Measurements from ENCODE around the gene FBXL20. TPM values are rescaled to one million over a fixed set of nuclear protein-coding genes. Genes with fewer than 3 reads are reported as not detected.

FBXL20 gene
- total and polyA plus RNA-seq, 2 donors (not counting 1 experiment from before 2014, with no cell fraction given), result 7.6 to 14.5 TPM

GRCh38 chr17:39365242-39365641 lies 36.2 kb downstream of the FBXL20 start:
- Histone ChIP-seq H3K4me3 (replicated peaks in 1 of 4; ENCODE audit: control extremely low read depth in 1 of 4, insufficient read depth in 1 of 4, low read depth in 3 of 4, low read length in 4 of 4) (peak overlapping the region in 3 of 4 experiments; percentile 16 to 32 (median 25)), H3K9me3 (ENCODE audit: control insufficient read depth, insufficient read depth, low read depth, low read length) (no peaks in the 10 kb centered on the region), H3K36me3 (ENCODE audit: control insufficient read depth, insufficient read depth, low read length) (no peaks in the 10 kb centered on the region), H3K27ac (ENCODE audit: insufficient read depth, low read length) (no peak overlapping the region), H3K79me2 (ENCODE audit: control insufficient read depth, insufficient read depth, low read length) (no peaks in the 10 kb centered on the region), H3K27me3 (ENCODE audit: control insufficient read depth, insufficient read depth, low read length) (no peaks in the 10 kb centered on the region), H2AFZ (ENCODE audit: low read length) (no peak overlapping the region), H4K20me1 (ENCODE audit: control insufficient read depth, extremely low read depth, insufficient read depth, low read length) (no peaks in the 10 kb centered on the region), H3K4me2 (ENCODE audit: extremely low read depth, insufficient read depth, low read length) (peak overlapping the region; percentile 3), H3K4me1 (ENCODE audit: control insufficient read depth, extremely low read depth, insufficient read depth, low read length) (peaks cover 9% of the 10 kb centered on the region), H3K9ac (ENCODE audit: insufficient read depth, low read length) (no peak overlapping the region)
- no peak for TF ChIP-seq EZH2 (IDR thresholded peaks at IDR 0.05; ENCODE audit: low read length, missing control alignments)
- TF ChIP-seq, protein P1, sequence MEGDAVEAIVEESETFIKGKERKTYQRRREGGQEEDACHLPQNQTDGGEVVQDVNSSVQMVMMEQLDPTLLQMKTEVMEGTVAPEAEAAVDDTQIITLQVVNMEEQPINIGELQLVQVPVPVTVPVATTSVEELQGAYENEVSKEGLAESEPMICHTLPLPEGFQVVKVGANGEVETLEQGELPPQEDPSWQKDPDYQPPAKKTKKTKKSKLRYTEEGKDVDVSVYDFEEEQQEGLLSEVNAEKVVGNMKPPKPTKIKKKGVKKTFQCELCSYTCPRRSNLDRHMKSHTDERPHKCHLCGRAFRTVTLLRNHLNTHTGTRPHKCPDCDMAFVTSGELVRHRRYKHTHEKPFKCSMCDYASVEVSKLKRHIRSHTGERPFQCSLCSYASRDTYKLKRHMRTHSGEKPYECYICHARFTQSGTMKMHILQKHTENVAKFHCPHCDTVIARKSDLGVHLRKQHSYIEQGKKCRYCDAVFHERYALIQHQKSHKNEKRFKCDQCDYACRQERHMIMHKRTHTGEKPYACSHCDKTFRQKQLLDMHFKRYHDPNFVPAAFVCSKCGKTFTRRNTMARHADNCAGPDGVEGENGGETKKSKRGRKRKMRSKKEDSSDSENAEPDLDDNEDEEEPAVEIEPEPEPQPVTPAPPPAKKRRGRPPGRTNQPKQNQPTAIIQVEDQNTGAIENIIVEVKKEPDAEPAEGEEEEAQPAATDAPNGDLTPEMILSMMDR (conservative IDR thresholded peaks at IDR 0.05 in 1 of 2, IDR thresholded peaks at IDR 0.05 in 1 of 2; ENCODE audit: low read depth in 1 of 2, low read length in 2 of 2), result no peak
- peak; percentile 70 to 85 for DNase-seq (ENCODE audit: low read depth in 2 of 2)

GRCh38 chr17:39364236-39365025 lies 37.0 kb downstream of the FBXL20 start:
- H3K27me3 ChIP-seq (ENCODE audit: control insufficient read depth, insufficient read depth, low read length), result no peaks in the 10 kb centered on the region
- H3K4me3 ChIP-seq (replicated peaks in 1 of 4; ENCODE audit: control extremely low read depth in 1 of 4, insufficient read depth in 1 of 4, low read depth in 3 of 4, low read length in 4 of 4), result no peak overlapping the region
- H3K9me3 ChIP-seq (ENCODE audit: control insufficient read depth, insufficient read depth, low read depth, low read length), result no peaks in the 10 kb centered on the region
- H4K20me1 ChIP-seq (ENCODE audit: control insufficient read depth, extremely low read depth, insufficient read depth, low read length), result no peaks in the 10 kb centered on the region
- no peak overlapping the region for H3K27ac ChIP-seq (ENCODE audit: insufficient read depth, low read length)
- TF ChIP-seq, protein P1 (conservative IDR thresholded peaks at IDR 0.05 in 1 of 2, IDR thresholded peaks at IDR 0.05 in 1 of 2; ENCODE audit: low read depth in 1 of 2, low read length in 2 of 2), result no peak
- TF ChIP-seq EZH2 (IDR thresholded peaks at IDR 0.05; ENCODE audit: low read length, missing control alignments), result no peak
- H3K9ac ChIP-seq (ENCODE audit: insufficient read depth, low read length), result no peak overlapping the region
- DNase-seq (ENCODE audit: low read depth in 2 of 2), result peak in 1 of 2 donors; percentile 29
- peak overlapping the region; percentile 70 for H3K4me2 ChIP-seq (ENCODE audit: extremely low read depth, insufficient read depth, low read length)
- no peaks in the 10 kb centered on the region for H3K36me3 ChIP-seq (ENCODE audit: control insufficient read depth, insufficient read depth, low read length)
- H2AFZ ChIP-seq (ENCODE audit: low read length), result no peak overlapping the region
- peaks cover 9% of the 10 kb centered on the region for H3K4me1 ChIP-seq (ENCODE audit: control insufficient read depth, extremely low read depth, insufficient read depth, low read length)
- no peaks in the 10 kb centered on the region for H3K79me2 ChIP-seq (ENCODE audit: control insufficient read depth, insufficient read depth, low read length)

GRCh38 chr17:39361064-39361463 lies 40.4 kb downstream of the FBXL20 start:
- Histone ChIP-seq H3K4me3 (replicated peaks in 1 of 4; ENCODE audit: control extremely low read depth in 1 of 4, insufficient read depth in 1 of 4, low read depth in 3 of 4, low read length in 4 of 4) (no peak overlapping the region), H3K9ac (ENCODE audit: insufficient read depth, low read length) (no peak overlapping the region), H4K20me1 (ENCODE audit: control insufficient read depth, extremely low read depth, insufficient read depth, low read length) (no peaks in the 10 kb centered on the region), H3K4me2 (ENCODE audit: extremely low read depth, insufficient read depth, low read length) (no peak overlapping the region), H3K9me3 (ENCODE audit: control insufficient read depth, insufficient read depth, low read depth, low read length) (no peaks in the 10 kb centered on the region), H3K36me3 (ENCODE audit: control insufficient read depth, insufficient read depth, low read length) (no peaks in the 10 kb centered on the region), H3K27ac (ENCODE audit: insufficient read depth, low read length) (no peak overlapping the region), H3K27me3 (ENCODE audit: control insufficient read depth, insufficient read depth, low read length) (no peaks in the 10 kb centered on the region), H3K79me2 (ENCODE audit: control insufficient read depth, insufficient read depth, low read length) (no peaks in the 10 kb centered on the region), H2AFZ (ENCODE audit: low read length) (no peak overlapping the region), H3K4me1 (ENCODE audit: control insufficient read depth, extremely low read depth, insufficient read depth, low read length) (peaks cover 7% of the 10 kb centered on the region)
- DNase-seq (ENCODE audit: low read depth in 2 of 2), result no peak
- no peak for TF ChIP-seq EZH2 (IDR thresholded peaks at IDR 0.05; ENCODE audit: low read length, missing control alignments)
- TF ChIP-seq, protein P1 (conservative IDR thresholded peaks at IDR 0.05 in 1 of 2, IDR thresholded peaks at IDR 0.05 in 1 of 2; ENCODE audit: low read depth in 1 of 2, low read length in 2 of 2), result no peak

Measured in fibroblast of lung (primary cell).